K562 (cell line): ENCODE results near the gene PAIP2. TPM values are rescaled to one million over a fixed set of nuclear protein-coding genes. Genes with fewer than 3 reads are reported as not detected.

Experiments used
- MYC ChIP-seq, 2 experiments: fragments of 250-450 bp in 1 of 2; sonication (Bioruptor Pico) in 1 of 2; IDR thresholded peaks; 2 replicates each; pipeline versions ENCODE4 v1.5.1 to v1.6.1; 2012 to 2021; ENCODE audit warnings: low read depth in 2 of 2, borderline replicate concordance in 1 of 2, improper control_type of control experiment in 1 of 2, low read length in 1 of 2, mild to moderate bottlenecking in 1 of 2, moderate library complexity in 1 of 2
- ZNF41 ChIP-seq: fragments of 250-450 bp; sonication (Bioruptor Pico); conservative IDR thresholded peaks from 2 replicates; pipeline ENCODE4 v1.4.0; 2020; ENCODE audit warnings: mild to moderate bottlenecking
- polyA plus RNA-seq, 8 experiments: library from polyadenylated mRNA; depleted of rRNA in 4 of 8; stranded (reverse) in 5 of 8; unstranded in 3 of 8; fragments of >200 nt; fragmentation: Nextera tagmentation in 2 of 8; fragmentation: Illumina TruSeq in 1 of 8; extraction: Ambion mirVana in 2 of 8; extraction: Trizol in 1 of 8; gene quantifications; 2 replicates each; pipeline versions ENCODE4 v1.2.1 to v1.2.3, GENCODE V29; 2011 to 2014; ENCODE audit warnings: inconsistent platforms in 1 of 8, missing spikeins in 1 of 8
- total RNA-seq, 7 experiments: library from RNA; depleted of rRNA in 6 of 7; stranded (reverse); fragments of >200 nt in 6 of 7; fragmentation: Illumina TruSeq in 2 of 7; extraction: Trizol in 2 of 7; gene quantifications; 2 replicates each; pipeline versions ENCODE4 v1.2.1 to v1.2.3, GENCODE V29; 2011 to 2021; ENCODE audit warnings: low replicate concordance in 1 of 7
- TF ChIP-seq, protein P1 (sequence below), 2 experiments: fragments of 450-650 bp in 1 of 2; sonication (generic) in 1 of 2; formaldehyde crosslinking in 1 of 2; IDR thresholded peaks; 2 replicates each; pipeline versions ENCODE4 v1.7.1 to v1.9.0; 2016 to 2022; ENCODE audit warnings: inconsistent platforms in 1 of 2, mild to moderate bottlenecking in 1 of 2, missing genetic modification reagents in 1 of 2
- TF ChIP-seq, protein P2 (sequence below): sonication (generic); formaldehyde crosslinking; IDR thresholded peaks from 2 replicates; pipeline ENCODE4 v1.8.0; 2022; ENCODE audit warnings: missing genetic modification reagents, mild to moderate bottlenecking, borderline replicate concordance

PAIP2 gene
- total and polyA plus RNA-seq, 9 of the 15 experiments (the other 6 are each of a cell fraction or from before 2014, with no cell fraction given): 78.3 to 187 (median 128) TPM

DNA sequence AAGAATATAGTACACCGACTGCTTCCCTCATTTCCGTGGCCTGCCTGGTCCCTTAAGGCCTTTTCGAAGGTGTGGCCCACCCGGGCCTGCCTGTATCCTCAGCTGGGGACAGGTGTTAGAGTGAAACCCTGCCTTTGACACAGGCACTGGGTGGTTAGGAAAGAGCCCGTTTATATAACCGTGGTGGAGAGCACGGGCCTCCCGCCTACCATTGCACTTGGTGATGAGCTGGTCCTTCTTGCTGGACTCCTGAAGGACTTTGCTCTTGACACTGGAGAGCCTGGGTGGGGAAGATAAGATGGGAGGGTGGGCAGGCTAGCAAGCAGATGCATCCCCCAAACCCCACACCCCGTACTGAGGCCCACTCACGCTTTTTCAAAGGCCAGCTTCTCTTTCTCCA is 59.9 kb downstream of the PAIP2 start (continued):
- TF ChIP-seq, protein P1, sequence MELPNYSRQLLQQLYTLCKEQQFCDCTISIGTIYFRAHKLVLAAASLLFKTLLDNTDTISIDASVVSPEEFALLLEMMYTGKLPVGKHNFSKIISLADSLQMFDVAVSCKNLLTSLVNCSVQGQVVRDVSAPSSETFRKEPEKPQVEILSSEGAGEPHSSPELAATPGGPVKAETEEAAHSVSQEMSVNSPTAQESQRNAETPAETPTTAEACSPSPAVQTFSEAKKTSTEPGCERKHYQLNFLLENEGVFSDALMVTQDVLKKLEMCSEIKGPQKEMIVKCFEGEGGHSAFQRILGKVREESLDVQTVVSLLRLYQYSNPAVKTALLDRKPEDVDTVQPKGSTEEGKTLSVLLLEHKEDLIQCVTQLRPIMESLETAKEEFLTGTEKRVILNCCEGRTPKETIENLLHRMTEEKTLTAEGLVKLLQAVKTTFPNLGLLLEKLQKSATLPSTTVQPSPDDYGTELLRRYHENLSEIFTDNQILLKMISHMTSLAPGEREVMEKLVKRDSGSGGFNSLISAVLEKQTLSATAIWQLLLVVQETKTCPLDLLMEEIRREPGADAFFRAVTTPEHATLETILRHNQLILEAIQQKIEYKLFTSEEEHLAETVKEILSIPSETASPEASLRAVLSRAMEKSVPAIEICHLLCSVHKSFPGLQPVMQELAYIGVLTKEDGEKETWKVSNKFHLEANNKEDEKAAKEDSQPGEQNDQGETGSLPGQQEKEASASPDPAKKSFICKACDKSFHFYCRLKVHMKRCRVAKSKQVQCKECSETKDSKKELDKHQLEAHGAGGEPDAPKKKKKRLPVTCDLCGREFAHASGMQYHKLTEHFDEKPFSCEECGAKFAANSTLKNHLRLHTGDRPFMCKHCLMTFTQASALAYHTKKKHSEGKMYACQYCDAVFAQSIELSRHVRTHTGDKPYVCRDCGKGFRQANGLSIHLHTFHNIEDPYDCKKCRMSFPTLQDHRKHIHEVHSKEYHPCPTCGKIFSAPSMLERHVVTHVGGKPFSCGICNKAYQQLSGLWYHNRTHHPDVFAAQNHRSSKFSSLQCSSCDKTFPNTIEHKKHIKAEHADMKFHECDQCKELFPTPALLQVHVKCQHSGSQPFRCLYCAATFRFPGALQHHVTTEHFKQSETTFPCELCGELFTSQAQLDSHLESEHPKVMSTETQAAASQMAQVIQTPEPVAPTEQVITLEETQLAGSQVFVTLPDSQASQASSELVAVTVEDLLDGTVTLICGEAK (IDR thresholded peaks at IDR 0.05): no peak
- TF ChIP-seq, protein P1 (CRISPR knock-in tag; IDR thresholded peaks at IDR 0.05): no peak
- TF ChIP-seq, protein P2, sequence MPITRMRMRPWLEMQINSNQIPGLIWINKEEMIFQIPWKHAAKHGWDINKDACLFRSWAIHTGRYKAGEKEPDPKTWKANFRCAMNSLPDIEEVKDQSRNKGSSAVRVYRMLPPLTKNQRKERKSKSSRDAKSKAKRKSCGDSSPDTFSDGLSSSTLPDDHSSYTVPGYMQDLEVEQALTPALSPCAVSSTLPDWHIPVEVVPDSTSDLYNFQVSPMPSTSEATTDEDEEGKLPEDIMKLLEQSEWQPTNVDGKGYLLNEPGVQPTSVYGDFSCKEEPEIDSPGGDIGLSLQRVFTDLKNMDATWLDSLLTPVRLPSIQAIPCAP (CRISPR knock-in tag): no peak
- no peak for TF ChIP-seq MYC (IDR thresholded peaks at IDR 0.05; ENCODE audit: low read depth, low read length)
- no peak for TF ChIP-seq MYC (CRISPR knock-in tag; IDR thresholded peaks at IDR 0.05; ENCODE audit: borderline replicate concordance, low read depth)
- TF ChIP-seq ZNF41: no peak
